HuH-7 (cell line): ENCODE results near the gene HTATIP2.
A peak's percentile ranks its signal among the peaks of the same experiment; 100 is the strongest.
"Not testable (repeated sequence)": the region's sequence is repeated elsewhere in the genome, so short reads cannot be mapped to it uniquely, and the experiment has no call there.

Experiments used
- DNase-seq: peaks from one replicate; pipeline ENCODE4 v3.0.0; 2011; ENCODE audit warnings: low spot score

HTATIP2 gene

GRCh38 chr11:20372081-20372626, 8.6 kb downstream of the HTATIP2 start:
- DNase-seq: no peak

GRCh38 chr11:20373147-20373546, 9.6 kb downstream of the HTATIP2 start:
- no peak for DNase-seq

GRCh38 chr11:20373568-20374209, 10.2 kb downstream of the HTATIP2 start:
- no peak for DNase-seq

GRCh38 chr11:20374741-20375300, 11.3 kb downstream of the HTATIP2 start:
- DNase-seq: no peak

- no peak for DNase-seq
Measured at GRCh38 chr11:20376162-20376730, 12.7 kb downstream of the HTATIP2 start.

GRCh38 chr11:20385996-20386395, 22.5 kb downstream of the HTATIP2 start:
- DNase-seq: not testable (repeated sequence)

GRCh38 chr11:20387261-20388095, 24.0 kb downstream of the HTATIP2 start, which contains the start of gene PRMT3:
PRMT3 (plus strand) TSS chr11:20387716; CDS start chr11:20387747, 31 bp downstream.
- DNase-seq: peak; percentile 81

- DNase-seq: peak; percentile 11
Measured at GRCh38 chr11:20388096-20389055, 24.9 kb downstream of the HTATIP2 start.

- DNase-seq: peak; percentile 20
Measured at GRCh38 chr11:20397281-20397680, 33.8 kb downstream of the HTATIP2 start.

GRCh38 chr11:20399498-20399897, 36.0 kb downstream of the HTATIP2 start:
- no peak for DNase-seq

GRCh38 chr11:20403059-20403458, 39.5 kb downstream of the HTATIP2 start:
- no peak for DNase-seq

- DNase-seq: no peak
Measured at GRCh38 chr11:20406484-20406883, 43.0 kb downstream of the HTATIP2 start.

- no peak for DNase-seq
Measured at GRCh38 chr11:20407344-20407743, 43.8 kb downstream of the HTATIP2 start.

GRCh38 chr11:20415432-20415831, 51.9 kb downstream of the HTATIP2 start:
- DNase-seq: no peak

GRCh38 chr11:20417771-20418170, 54.3 kb downstream of the HTATIP2 start:
- DNase-seq: no peak

- no peak for DNase-seq
Measured at GRCh38 chr11:20421946-20422345, 58.4 kb downstream of the HTATIP2 start.

- DNase-seq: no peak
Measured at GRCh38 chr11:20429216-20429615, 65.7 kb downstream of the HTATIP2 start.
